ENCODE results near the gene C2orf92.

DNA sequence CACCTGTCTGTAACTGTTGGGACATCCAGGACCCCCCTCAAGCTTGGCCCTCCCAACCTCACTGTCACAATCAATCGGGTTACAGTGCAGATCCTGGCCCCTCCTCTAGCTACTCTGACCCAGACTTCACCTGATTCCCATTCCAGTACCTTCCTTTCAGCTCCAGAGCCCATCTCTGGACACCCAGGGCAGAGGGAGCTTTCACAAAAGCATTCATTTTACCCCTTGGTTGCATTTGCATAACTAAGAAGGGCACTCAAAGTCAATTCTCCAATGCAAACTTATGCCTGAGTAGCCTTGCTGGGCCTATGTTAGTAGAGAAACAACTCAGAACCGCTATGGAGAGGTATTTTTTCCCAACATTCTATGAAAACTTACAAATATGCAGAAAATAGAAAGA is 51.2 kb downstream of the C2orf92 start:
- TF ChIP-seq CTCF (IDR thresholded peaks at IDR 0.05) (no peak), TCF7L2 (IDR thresholded peaks at IDR 0.05; ENCODE audit: low read depth, low read length) (no peak), SIN3A (IDR thresholded peaks at IDR 0.05; ENCODE audit: borderline replicate concordance, insufficient read depth, low read depth, low read length) (no peak), POLR2AphosphoS5 (IDR thresholded peaks at IDR 0.05; ENCODE audit: low read depth, low read length) (no peak)
